GM12878 (cell line): Measurements from ENCODE around the gene ARGLU1. TPM values are rescaled to one million over a fixed set of nuclear protein-coding genes. Genes with fewer than 3 reads are reported as not detected.
A peak's percentile ranks its signal among the peaks of the same experiment; 100 is the strongest.

Experiments used
- BACH1 ChIP-seq: fragments of 450-650 bp; IDR thresholded peaks from 2 replicates; pipeline ENCODE4 v1.6.1; 2017; ENCODE audit warnings: mild to moderate bottlenecking, borderline replicate concordance
- CEBPZ ChIP-seq: fragments of 150-350 bp; IDR thresholded peaks from 2 replicates; pipeline ENCODE4 v1.6.1; 2016; ENCODE audit warnings: low read depth, low read length
- E2F4 ChIP-seq: IDR thresholded peaks from 2 replicates; pipeline ENCODE4 v1.6.1; 2012; ENCODE audit warnings: low read depth, low read length, improper control_type of control experiment
- EP300 ChIP-seq, 2 experiments: fragments of 150-350 bp in 1 of 2; IDR thresholded peaks; 2 replicates each; pipeline ENCODE4 v1.6.1; 2011 to 2012; ENCODE audit warnings: low read depth in 2 of 2, low read length in 2 of 2, borderline replicate concordance in 1 of 2, improper control_type of control experiment in 1 of 2, inconsistent platforms in 1 of 2; ENCODE audit not compliant: control insufficient read depth in 1 of 2
- EZH2 ChIP-seq: IDR thresholded peaks from 2 replicates; pipeline ENCODE4 v1.6.1; 2012; ENCODE audit warnings: low read depth, mild to moderate bottlenecking, control low read depth, inconsistent platforms, low read length, borderline replicate concordance; ENCODE audit not compliant: control insufficient read depth
- FOXM1 ChIP-seq: IDR thresholded peaks from 2 replicates; pipeline ENCODE4 v1.6.1; 2012; ENCODE audit warnings: low read depth, mild to moderate bottlenecking, inconsistent platforms, low read length, moderate library complexity
- MTA3 ChIP-seq: IDR thresholded peaks from 2 replicates; pipeline ENCODE4 v1.6.1; 2012; ENCODE audit warnings: low read length, inconsistent platforms, borderline replicate concordance
- NFXL1 ChIP-seq: fragments of 450-650 bp; IDR thresholded peaks from 2 replicates; pipeline ENCODE4 v1.6.1; 2017; ENCODE audit warnings: antibody characterized with exemption, mild to moderate bottlenecking, borderline replicate concordance
- NKRF ChIP-seq: fragments of 450-650 bp; conservative IDR thresholded peaks from 2 replicates; pipeline ENCODE4 v1.6.1; 2017; ENCODE audit warnings: mild to moderate bottlenecking, moderate library complexity
- PAX5 ChIP-seq: IDR thresholded peaks from 2 replicates; pipeline ENCODE4 v1.6.1; 2011; ENCODE audit warnings: low read depth, low read length, borderline replicate concordance
- POLR2AphosphoS2 ChIP-seq: IDR thresholded peaks from 2 replicates; pipeline ENCODE4 v1.6.1; 2011; ENCODE audit warnings: low read depth, mild to moderate bottlenecking, low read length, improper control_type of control experiment, moderate library complexity
- RAD21 ChIP-seq: IDR thresholded peaks from 2 replicates; pipeline ENCODE4 v1.6.1; 2011; ENCODE audit warnings: mild to moderate bottlenecking, low read depth, low read length, moderate library complexity; ENCODE audit not compliant: insufficient read depth
- RBBP5 ChIP-seq: fragments of 200-600 bp; sonication (generic); conservative IDR thresholded peaks from 2 replicates; pipeline ENCODE4 v1.6.1; 2016
- SREBF2 ChIP-seq: IDR thresholded peaks from 2 replicates; pipeline ENCODE4 v1.6.1; 2012; ENCODE audit warnings: mild to moderate bottlenecking, low read length
- TCF3 ChIP-seq: IDR thresholded peaks from 2 replicates; pipeline ENCODE4 v1.6.1; 2012; ENCODE audit warnings: low read depth, mild to moderate bottlenecking, low read length, borderline replicate concordance; ENCODE audit not compliant: insufficient read depth
- YY1 ChIP-seq: IDR thresholded peaks from 2 replicates; pipeline ENCODE4 v1.6.1; 2011; ENCODE audit warnings: low read depth, mild to moderate bottlenecking, low read length
- ZBTB11 ChIP-seq: fragments of 450-650 bp; formaldehyde crosslinking; IDR thresholded peaks from 2 replicates; pipeline ENCODE4 v1.5.0; 2022; ENCODE audit warnings: mild to moderate bottlenecking, missing genetic modification characterization
- ZNF217 ChIP-seq: fragments of 450-650 bp; IDR thresholded peaks from 2 replicates; pipeline ENCODE4 v1.6.1; 2017; ENCODE audit warnings: antibody characterized with exemption, mild to moderate bottlenecking
- ZSCAN29 ChIP-seq: fragments of 450-650 bp; IDR thresholded peaks from 2 replicates; pipeline ENCODE4 v1.6.1; 2017; ENCODE audit warnings: mild to moderate bottlenecking, moderate library complexity
- polyA plus RNA-seq, 11 experiments: library from polyadenylated mRNA; depleted of rRNA in 4 of 11; unstranded in 6 of 11; stranded (reverse) in 5 of 11; fragments of >200 nt; fragmentation: Nextera tagmentation in 4 of 11; fragmentation: Illumina TruSeq in 1 of 11; extraction: Ambion mirVana in 4 of 11; extraction: Trizol in 1 of 11; gene quantifications; 1 replicate in 1 of 11; 2 replicates in 10 of 11; pipeline versions ENCODE4 v1.2.1 to v1.2.3, GENCODE V29; 2011 to 2016; ENCODE audit warnings: inconsistent platforms in 2 of 11, missing spikeins in 2 of 11, low read depth in 1 of 11
- total RNA-seq, 4 experiments: library from RNA; depleted of rRNA in 3 of 4; stranded (reverse); fragments of >200 nt in 3 of 4; fragmentation: Illumina TruSeq in 1 of 4; extraction: Trizol in 1 of 4; gene quantifications; 2 replicates each; pipeline versions ENCODE4 v1.2.1 to v1.2.3, GENCODE V29; 2013 to 2021

Gene ARGLU1
- total and polyA plus RNA-seq, 10 of the 15 experiments (the other 5 are each of a cell fraction or from before 2014, with no cell fraction given), result 47.1 to 197 (median 98.3) TPM

- TF ChIP-seq ZBTB11 (no peak), NKRF (peak; percentile 47; the same call in 1 of the 2 replicates), EZH2 (no peak), TCF3 (peak; percentile 59; the same call in 1 of the 2 replicates), NFXL1 (no peak), RAD21 (no peak), YY1 (peak; percentile 95), ZNF217 (no peak), BACH1 (0 out of 2 replicates have a peak, but pooled peaks have one; percentile 19), ZSCAN29 (peak; percentile 4; the same call in 1 of the 2 replicates), EP300 (IDR thresholded peaks at IDR 0.05; ENCODE audit: borderline replicate concordance in 1 of 2, control insufficient read depth in 1 of 2, low read depth in 2 of 2, low read length in 2 of 2) (no peak), SREBF2 (no peak), MTA3 (no peak), RBBP5 (no peak), CEBPZ (no peak), FOXM1 (no peak), PAX5 (no peak), E2F4 (no peak), POLR2AphosphoS2 (peak; percentile 73; the same call in 1 of the 2 replicates)
These were observed at the start of gene ARGLU1 (continued) for GRCh38 chr13:106567474-106568298.
